ENCODE results near the gene HOXB6. TPM values are rescaled to one million over a fixed set of nuclear protein-coding genes. Genes with fewer than 3 reads are reported as not detected.

Gene HOXB6
- total and polyA plus RNA-seq, 12 donors, result 1.7 to 23.1 (median 11.8) TPM

DNA sequence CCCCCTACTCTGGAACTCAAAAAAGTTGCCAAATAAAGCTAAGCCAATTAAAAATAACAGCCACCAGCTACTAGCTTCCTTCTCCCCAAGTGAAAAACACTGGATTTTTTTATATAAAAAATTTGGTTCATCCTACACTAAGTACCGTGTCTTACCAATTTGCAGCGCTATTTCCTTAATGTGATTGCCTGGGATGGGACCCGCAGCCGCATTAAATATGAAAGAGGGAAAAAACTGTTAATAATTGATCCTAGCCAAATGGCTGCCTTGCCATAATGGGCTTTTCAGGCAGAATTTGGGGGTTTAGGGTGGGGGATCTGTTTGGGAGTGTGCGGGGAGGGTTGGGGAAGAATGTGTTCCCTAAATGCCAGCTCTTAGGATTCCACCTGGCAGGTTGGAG lies 19.3 kb upstream of the HOXB6 start:
- intact Hi-C loops (cut with DNase I), result loop anchor here in 1 of 2 donors (10.0 kb wide), 1 partner anchor 469 kb away; no protein-coding TSS in a partner anchor
- WGBS, 4 donors, result 46 to 57% (median 47%) methylated on average over 5 of the region's 5 CpGs
- H3K27ac ChIP-seq, result no peak overlapping the region
- peaks cover 19 to 22% of the 10 kb centered on the region in 2 donors for H3K4me1 ChIP-seq (replicated peaks in 1 of 2)
- H3K4me3 ChIP-seq, result no peak overlapping the region
- H3K27me3 ChIP-seq, result peaks cover 83% of the 10 kb centered on the region
- H3K36me3 ChIP-seq (replicated peaks in 1 of 2), result no peaks in the 10 kb centered on the region
- no peak for DNase-seq
- no peaks in the 10 kb centered on the region for H3K9me3 ChIP-seq (replicated peaks in 1 of 3)
- no peak for TF ChIP-seq POLR2A (IDR thresholded peaks at IDR 0.05)
- TF ChIP-seq, protein P1, sequence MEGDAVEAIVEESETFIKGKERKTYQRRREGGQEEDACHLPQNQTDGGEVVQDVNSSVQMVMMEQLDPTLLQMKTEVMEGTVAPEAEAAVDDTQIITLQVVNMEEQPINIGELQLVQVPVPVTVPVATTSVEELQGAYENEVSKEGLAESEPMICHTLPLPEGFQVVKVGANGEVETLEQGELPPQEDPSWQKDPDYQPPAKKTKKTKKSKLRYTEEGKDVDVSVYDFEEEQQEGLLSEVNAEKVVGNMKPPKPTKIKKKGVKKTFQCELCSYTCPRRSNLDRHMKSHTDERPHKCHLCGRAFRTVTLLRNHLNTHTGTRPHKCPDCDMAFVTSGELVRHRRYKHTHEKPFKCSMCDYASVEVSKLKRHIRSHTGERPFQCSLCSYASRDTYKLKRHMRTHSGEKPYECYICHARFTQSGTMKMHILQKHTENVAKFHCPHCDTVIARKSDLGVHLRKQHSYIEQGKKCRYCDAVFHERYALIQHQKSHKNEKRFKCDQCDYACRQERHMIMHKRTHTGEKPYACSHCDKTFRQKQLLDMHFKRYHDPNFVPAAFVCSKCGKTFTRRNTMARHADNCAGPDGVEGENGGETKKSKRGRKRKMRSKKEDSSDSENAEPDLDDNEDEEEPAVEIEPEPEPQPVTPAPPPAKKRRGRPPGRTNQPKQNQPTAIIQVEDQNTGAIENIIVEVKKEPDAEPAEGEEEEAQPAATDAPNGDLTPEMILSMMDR (IDR thresholded peaks at IDR 0.05), result no peak

DNA sequence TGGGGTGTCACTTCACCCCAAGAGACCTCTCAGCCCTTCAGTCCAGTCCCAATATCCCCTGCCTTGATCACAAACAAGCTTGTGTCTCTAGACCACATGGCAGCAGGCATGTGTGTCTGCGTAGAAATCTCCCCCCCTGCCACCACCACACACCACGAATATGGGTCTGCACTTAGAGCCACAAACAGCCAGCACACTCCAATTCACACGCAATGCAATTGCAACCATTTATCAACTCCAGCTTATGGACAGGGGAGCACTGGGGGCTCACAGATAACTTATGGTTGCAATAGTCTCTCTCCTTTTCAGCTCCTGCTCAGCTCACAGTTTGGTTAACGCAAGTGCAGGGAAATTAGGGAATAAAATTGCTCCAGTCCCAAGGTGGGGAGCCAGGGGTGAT lies 18.8 kb upstream of the HOXB6 start:
- H3K9me3 ChIP-seq (replicated peaks in 1 of 3), result no peaks in the 10 kb centered on the region
- H3K4me3 ChIP-seq, result no peak overlapping the region
- peaks cover 19 to 22% of the 10 kb centered on the region in 2 donors for H3K4me1 ChIP-seq (replicated peaks in 1 of 2)
- no peaks in the 10 kb centered on the region for H3K36me3 ChIP-seq (replicated peaks in 1 of 2)
- H3K27ac ChIP-seq, result no peak overlapping the region
- H3K27me3 ChIP-seq, result peaks cover 77% of the 10 kb centered on the region
- 43 to 62% (median 54%) methylated on average over 4 of the region's 4 CpGs for WGBS, 4 donors
- DNase-seq, result no peak
- TF ChIP-seq, protein P1 (IDR thresholded peaks at IDR 0.05), result no peak
- no peak for TF ChIP-seq POLR2A (IDR thresholded peaks at IDR 0.05)
- intact Hi-C loops (cut with DNase I), result loop anchor here in 1 of 2 donors (10.0 kb wide), 1 partner anchor 469 kb away; no protein-coding TSS in a partner anchor

DNA sequence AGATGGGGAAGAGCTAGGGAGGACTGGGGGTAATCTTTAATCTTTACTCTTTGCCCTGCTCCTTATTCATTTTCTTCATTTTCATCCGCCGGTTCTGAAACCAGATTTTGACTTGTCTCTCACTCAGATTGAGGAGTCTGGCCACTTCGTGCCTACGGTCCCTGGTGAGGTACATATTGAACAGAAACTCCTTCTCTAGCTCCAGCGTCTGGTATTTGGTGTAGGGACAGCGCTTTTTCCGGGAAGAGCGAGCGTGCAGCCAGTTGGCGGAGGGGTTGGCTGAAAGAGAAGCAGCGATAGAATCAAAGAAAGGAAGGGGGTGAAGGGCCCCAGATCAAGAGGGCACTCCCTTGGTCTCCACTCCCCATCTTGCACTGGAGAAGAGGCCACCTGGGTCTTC lies 18.1 kb upstream of the HOXB6 start:
- Histone ChIP-seq H3K27me3 (peaks cover 75% of the 10 kb centered on the region), H3K27ac (no peak overlapping the region), H3K36me3 (replicated peaks in 1 of 2) (no peaks in the 10 kb centered on the region), H3K4me1 (replicated peaks in 1 of 2) (peaks cover 19 to 25% of the 10 kb centered on the region in 2 donors), H3K4me3 (no peak overlapping the region), H3K9me3 (replicated peaks in 1 of 3) (no peaks in the 10 kb centered on the region)
- WGBS, 4 donors, result 55 to 64% (median 58%) methylated on average over 11 of the region's 11 CpGs
- intact Hi-C loops (cut with DNase I), result loop anchor here in 1 of 2 donors (10.0 kb wide), 1 partner anchor 468 kb away; no protein-coding TSS in a partner anchor
- DNase-seq, result no peak
- TF ChIP-seq, protein P1 (IDR thresholded peaks at IDR 0.05), result no peak
- TF ChIP-seq POLR2A (IDR thresholded peaks at IDR 0.05), result no peak

DNA sequence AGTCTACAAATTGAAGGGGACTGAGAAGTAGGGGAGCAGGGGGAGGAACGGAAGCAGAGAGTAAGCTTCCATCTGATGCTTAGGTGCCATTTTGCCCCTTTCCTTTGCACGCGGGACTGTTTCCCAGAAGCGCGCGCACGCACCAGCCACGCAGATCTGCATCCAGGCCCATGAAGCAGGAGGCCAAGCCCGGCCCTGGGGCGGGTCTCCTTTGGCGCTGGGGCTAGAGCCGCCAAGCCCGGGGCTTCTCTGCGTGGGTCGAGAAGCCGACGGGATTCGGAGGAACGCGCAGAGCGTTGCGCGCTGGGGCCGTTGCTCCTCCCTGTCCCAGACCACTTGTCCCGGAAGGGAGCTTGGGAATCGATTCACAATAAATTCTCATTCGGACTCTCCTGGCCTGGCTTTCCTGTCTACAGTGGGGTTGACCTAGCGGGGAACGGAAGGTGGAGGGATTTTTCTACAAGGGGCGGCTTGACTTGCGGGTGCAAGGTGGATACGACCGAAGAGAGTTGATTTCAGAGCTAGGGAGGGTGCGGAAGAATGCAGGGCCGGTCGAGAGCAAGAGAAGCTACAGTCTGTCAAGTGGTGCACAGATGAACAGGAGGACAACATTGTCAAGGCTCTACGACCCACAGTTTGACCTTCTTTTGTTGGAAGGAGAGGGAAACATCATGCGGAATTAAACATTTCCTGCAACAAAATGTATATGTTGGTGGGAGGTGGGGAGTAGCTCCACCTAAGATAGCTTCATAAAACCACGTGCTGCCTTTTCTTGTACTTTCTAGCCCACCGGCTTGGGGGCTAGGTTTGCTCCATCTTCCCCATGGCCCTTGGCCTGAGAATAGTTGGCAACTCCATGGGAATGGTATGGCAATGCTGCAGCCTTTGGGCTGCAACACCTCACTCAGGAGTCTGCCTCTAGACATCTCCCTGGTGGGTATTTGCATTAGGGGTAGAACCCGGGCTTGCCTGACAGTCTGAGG lies 16.9 kb upstream of the HOXB6 start:
- intact Hi-C loops (cut with DNase I), result loop anchor here in 1 of 2 donors (10.0 kb wide), 1 partner anchor 467 kb away; no protein-coding TSS in a partner anchor
- H3K27ac ChIP-seq, result no peak overlapping the region
- TF ChIP-seq POLR2A (IDR thresholded peaks at IDR 0.05), result no peak
- TF ChIP-seq, protein P1 (IDR thresholded peaks at IDR 0.05), result no peak
- no peak overlapping the region for H3K4me3 ChIP-seq
- 31 to 46% (median 38%) methylated on average over 22 to 41 of the region's 41 CpGs for WGBS, 4 donors
- no peaks in the 10 kb centered on the region for H3K36me3 ChIP-seq (replicated peaks in 1 of 2)
- peaks cover 75% of the 10 kb centered on the region for H3K27me3 ChIP-seq
- peaks cover 19 to 26% of the 10 kb centered on the region in 2 donors for H3K4me1 ChIP-seq (replicated peaks in 1 of 2)
- DNase-seq, result no peak
- H3K9me3 ChIP-seq (replicated peaks in 1 of 3), result no peaks in the 10 kb centered on the region

Measured in adrenal gland (tissue), 12 donors.